Activated CD8-positive, alpha-beta memory T cell treated with anti-CD3 and anti-CD28 coated beads, Interleukin-2, amount 50 U/mL, for 4 hours (primary cell): ENCODE data around the gene POMT2.
"Not testable (repeated sequence)": the region's sequence is repeated elsewhere in the genome, so short reads cannot be mapped to it uniquely, and the experiment has no call there.

ENCODE experiments used
- DNase-seq: peaks from one replicate; pipeline ENCODE4 v3.0.0-alpha.2; 2020

The POMT2 gene

GRCh38 chr14:77290705-77291104, 30.0 kb downstream of the POMT2 start:
- DNase-seq: no peak

- DNase-seq: no peak
Observed at GRCh38 chr14:77286576-77286975, 34.1 kb downstream of the POMT2 start.

GRCh38 chr14:77284466-77284865, 36.2 kb downstream of the POMT2 start:
- DNase-seq: no peak

GRCh38 chr14:77284066-77284465, 36.6 kb downstream of the POMT2 start:
- no peak for DNase-seq

DNA sequence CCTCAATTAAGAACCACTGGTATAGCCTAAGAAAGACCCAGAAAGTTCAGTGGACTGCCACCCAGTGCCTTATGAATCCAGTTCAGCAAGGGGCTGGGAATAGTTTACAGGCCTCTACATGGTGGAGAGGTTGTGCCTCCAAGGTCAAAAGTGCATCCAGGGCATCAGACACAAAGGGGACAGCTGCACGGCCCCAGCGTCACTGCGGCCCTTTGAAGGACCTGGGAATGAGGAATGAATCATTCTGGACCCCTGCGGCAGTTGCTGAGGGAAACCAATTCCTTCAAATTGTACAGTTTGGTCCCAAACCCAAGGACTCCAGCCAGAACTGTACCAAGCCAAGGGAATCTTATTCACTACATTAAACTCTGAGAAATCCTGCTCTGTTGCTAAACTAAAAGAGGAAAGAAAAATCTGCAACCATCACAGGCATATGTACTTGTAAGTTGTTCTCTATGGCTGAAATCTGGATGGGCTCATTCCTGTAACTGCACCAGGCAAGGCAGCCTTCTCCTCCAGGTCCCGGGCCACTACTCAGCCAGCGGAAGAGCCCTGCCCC, 38.8 kb downstream of the POMT2 start:
- no peak for DNase-seq

GRCh38 chr14:77280921-77281320, 39.8 kb downstream of the POMT2 start:
- DNase-seq: not testable (repeated sequence)

DNA sequence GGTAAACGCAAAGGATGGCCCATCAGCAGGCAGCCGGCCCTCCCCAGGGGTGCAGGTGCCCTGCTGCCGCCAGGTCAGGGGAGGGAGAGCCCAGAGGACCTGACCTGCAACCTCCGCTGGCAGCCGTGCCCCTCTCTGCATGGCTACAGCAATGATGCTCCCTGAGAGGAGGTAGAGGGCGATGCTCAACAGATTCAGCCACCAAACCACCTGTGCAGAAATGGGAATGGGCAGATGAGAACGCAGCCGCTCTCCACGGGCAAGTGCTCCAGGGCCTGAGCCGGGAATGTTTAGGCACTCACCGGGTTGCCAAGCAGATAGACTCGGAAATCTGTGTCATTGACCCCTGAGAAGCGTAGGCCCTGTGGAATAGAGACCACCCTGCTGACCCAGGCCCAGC, 41.0 kb downstream of the POMT2 start:
- DNase-seq: no peak

- no peak for DNase-seq
Observed at GRCh38 chr14:77278461-77279230, 42.0 kb downstream of the POMT2 start.

GRCh38 chr14:77276959-77277358, 43.7 kb downstream of the POMT2 start:
- no peak for DNase-seq

- no peak for DNase-seq
Observed at GRCh38 chr14:77276295-77276935, 44.3 kb downstream of the POMT2 start.

- DNase-seq: no peak
Observed at GRCh38 chr14:77275601-77276017, 45.1 kb downstream of the POMT2 start.

DNA sequence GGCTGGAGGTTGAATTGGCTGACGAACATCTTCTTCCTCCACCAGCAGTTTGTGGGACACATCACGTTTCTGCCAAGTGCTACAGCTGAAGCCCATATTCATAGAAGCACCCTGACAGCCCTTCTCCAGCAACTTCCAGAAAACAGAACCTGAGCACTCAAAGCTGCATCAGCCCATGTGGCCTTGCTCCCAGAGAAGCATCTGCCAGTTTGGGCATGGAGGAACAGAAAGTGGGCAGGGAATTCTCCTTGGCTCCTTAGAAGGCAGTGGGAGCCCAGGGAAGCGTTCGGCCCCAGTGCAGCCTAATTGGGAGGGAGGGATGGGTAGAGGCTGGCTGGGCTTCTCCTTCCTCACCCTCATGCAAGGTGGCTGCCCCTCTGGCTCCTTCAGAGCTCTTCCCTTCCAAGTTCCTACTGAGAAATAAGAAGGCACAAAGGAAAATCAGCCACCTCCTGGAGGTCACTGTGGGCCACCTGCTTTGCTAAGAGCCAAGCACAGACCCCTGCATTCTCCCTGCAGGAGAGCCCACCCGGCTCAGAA, 45.6 kb downstream of the POMT2 start:
- no peak for DNase-seq

DNA sequence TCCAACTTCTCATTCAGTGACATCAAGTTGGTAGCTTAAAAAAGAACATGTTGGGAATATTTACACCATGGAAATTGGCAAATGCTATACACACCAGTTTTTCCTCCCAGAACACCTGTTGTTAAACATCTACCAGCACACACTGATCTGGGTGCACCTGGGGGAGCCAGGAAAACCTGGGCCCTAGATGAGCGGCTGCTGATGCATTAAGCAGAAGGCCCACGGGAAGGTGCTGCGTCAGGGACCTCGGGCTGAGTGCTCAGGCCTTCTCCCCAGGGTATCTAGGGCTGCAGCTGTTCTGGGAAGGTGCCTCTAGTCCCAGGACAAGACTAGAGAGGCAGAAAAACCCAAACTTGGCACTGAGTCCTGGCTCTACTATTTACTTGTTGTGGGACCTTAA, 46.9 kb downstream of the POMT2 start:
- no peak for DNase-seq

- no peak for DNase-seq
Observed at GRCh38 chr14:77272261-77272660, 48.4 kb downstream of the POMT2 start.

DNA sequence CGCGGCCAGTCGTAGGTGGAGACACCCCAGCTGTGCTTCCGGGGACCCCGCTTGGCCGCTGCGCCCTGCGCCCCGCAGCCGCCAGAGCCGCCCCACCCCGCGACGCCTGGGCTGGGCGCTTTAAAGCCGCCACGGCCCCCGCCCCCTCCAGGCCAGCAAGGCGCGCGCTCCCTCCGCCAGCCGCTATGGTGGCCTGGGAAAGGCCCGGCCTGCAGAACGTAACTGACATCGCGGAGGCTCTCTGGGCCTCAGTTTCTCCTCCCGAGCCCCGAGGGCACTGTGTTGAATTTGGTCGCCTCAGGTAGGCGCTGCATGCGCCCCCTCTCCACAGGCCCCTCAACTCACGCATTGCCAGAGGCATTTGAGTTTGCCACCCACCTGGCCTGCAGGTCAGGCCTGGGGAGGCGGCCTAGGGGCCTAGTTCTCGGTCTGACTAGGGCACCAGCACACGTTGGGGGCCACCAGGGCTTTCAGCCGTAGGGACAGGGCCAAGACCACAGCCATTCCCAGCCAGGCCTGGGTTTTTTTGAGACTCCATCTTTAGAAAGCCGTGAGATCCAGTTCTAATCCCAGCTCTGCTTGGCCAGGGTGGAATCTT, 49.5 kb downstream of the POMT2 start, which contains the start of gene NGB:
NGB (minus strand) TSS at position 94 of the 598 bp plus-strand sequence. CDS start 269 bp downstream, outside the sequence.
- DNase-seq: no peak

DNA sequence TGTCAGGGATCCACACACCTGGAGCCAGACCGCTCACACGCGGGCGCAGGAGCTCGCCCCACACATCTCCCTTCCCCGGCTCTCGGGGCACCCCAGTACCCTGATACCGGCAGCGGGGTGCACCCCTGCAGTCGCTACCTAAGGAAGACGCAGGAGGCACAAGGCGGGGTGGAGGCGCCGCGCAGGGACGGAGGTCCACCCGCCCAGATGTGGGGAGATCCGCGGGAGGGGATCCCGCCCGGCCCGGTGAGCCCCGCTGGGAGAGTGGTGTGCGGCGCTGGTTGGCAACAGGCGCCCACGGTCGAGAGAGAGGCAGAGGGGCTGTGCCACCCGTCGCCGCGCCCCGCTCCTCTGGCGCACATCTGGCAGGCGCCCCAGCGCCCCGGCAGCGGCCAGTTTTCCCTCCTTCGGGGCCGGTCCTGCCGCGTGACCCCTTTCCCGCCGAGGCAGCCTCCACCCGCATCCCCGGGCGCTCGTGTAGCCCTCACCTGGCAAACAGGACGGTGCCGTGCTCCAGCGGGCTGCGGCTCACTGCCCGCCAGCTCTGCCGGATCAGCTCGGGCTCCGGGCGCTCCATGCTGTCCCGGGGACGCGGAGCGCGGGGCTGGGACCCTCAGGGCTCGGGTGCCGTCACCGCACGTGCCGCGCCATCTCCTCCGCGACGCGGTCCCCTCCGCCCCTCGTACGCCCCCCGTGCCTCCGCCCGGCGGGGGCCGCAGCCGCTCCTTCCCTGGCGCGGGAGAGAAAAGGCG, 50.1 kb downstream of the POMT2 start:
- DNase-seq: no peak

DNA sequence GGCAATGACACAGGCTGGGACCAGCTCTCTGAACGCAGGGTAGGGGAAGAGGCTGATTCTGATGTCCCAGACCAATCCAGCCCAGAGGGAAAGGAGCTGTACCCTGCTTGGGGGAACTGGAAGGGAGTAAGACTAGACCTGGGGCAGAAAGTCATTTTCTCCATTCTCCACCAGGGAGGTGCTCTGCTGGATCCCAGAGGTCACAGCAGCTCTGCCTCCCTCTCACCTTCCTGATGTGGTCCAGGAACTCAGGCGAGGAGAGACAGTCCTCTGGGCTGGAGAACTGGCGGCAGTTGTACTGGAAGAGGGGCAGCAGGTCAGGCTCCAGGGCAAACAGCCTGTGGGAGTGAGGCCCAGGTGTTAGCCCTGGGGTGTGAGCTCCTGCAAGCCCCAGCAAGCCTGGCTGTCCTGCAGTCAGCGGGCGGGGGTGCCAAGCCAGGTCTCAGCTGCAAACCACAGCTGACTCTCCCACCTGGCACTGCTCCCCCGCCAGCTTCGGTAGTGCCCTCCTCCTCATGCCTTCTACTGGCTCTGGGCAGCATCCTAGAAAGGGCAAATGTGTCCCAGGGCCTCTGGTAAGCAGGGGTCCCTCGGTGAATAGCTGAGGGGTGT, 51.6 kb downstream of the POMT2 start:
- no peak for DNase-seq

GRCh38 chr14:77267937-77268699, 52.6 kb downstream of the POMT2 start:
- no peak for DNase-seq

GRCh38 chr14:77266336-77266735, 54.3 kb downstream of the POMT2 start:
- DNase-seq: no peak

GRCh38 chr14:77265561-77266335, 54.9 kb downstream of the POMT2 start:
- DNase-seq: no peak

- no peak for DNase-seq
Observed at GRCh38 chr14:77265187-77265515, 55.5 kb downstream of the POMT2 start.
